NCI-H128 (cell line): ENCODE data around the gene MEN1.

Source experiments
- DNase-seq: peaks from one replicate; lab custom pipeline; 2025; ENCODE audit not compliant: unreplicated experiment; lab: John Stamatoyannopoulos, UW

Gene MEN1

DNA sequence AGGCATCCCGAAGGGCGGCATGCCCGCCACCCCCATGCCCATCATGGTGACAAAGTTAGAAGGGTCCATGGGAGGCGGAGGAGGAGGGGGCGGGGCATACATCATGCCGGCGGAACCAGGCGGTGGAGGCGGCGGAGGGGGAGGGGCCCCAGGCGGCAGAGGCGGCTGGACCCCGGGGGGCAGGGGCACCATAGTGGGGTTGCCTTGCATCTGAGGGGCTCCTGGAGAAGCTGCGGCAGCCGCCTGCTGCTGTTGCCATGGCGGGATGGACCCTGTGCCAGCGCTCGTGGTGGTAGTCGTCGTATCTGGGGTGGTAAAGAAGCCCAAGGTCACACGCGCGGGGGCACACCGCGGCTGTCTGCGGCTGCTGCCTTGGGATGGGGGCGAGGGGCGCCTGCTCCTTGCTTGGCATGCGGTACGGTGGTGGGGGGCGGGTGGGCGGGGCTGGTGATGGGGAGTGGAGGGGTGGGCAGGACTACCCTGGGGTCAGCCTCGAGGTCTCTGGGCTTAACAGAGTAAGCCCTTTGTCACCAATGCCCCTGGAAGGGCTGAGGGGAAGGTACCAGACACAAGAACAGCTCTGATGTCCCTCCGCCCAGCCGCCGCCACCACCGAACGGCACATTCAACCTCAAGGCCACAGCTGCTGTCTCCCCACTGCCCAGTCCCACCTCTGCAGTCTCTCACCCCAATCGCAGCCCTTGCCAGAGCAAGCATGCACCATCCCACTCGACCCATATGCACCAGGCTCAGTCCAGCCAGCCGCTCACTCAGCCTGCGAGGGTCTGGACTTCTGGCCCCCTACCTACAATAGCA, 44.3 kb downstream of the MEN1 start:
- no peak for DNase-seq

DNA sequence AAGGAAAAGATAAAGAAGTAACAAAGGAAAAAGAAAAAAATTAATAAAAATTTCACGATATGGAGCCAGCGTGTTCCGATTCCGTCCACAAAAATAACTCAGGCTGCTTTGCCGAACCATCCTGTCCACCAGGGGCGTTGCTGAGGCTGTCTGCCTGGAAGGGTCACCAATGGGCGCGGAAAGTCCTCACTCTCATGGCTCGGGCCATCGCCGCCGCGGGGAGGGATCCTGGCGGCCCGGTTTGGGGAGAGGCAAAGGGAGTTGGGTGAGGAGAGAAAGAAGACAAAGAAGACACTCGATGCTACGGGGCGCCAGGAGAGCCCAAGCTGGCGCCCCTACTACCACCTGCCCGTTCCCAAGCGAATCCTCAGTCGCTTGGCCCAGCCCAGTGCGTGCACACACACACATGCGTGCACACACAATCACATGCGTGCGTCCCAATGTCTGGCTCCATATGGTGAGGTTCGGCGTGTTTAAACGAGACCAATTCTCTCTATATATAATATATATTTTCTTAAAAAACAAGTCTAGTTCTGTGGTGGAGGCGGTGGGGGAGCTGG, 45.0 kb downstream of the MEN1 start:
- DNase-seq: no peak

- no peak for DNase-seq
Measured at GRCh38 chr11:64764753-64765152, 45.6 kb downstream of the MEN1 start.

- no peak for DNase-seq
Measured at GRCh38 chr11:64764040-64764611, 46.2 kb downstream of the MEN1 start.

- DNase-seq: no peak
Measured at GRCh38 chr11:64763526-64764039, 46.8 kb downstream of the MEN1 start.

DNA sequence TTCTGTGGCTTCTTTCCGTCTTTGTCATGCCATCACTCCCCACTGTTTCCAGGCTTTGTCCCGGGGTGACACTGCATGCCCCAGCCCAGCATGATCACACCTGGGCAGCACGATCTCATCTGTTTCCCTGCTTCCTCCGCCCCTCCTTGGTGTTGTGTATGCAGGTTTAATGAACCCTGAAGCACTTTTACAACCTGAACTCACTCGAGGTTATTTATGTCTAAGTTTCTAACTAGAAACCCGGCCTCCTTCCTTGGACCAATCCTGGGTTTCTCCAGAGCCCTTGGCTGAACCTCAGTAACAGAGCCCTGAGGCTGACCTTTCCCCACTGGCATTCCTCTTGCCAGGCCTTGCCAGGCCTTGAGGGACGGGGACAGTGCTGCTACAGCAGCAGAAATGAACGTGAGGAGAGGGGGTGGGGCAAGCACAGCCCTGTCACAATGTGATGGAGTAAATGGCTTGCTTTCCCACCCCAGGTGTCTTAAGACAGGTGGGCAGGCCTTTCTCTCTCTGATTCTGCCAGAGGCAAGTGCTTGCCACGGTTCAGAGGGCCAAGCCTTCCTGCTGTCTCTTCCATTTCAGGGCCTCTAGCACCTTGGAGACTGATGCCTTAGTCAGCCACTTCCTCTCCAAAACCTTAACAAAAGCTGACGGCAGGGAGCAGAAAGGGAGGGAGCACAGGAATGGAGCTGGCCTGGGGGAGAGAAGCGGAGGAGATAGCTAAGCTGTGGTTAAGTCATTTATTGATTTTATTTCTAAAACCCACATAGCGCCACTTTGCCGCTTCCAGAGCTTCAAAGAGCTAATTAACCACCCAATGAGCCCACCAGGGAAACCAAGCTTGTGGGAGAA, 47.5 kb downstream of the MEN1 start:
- DNase-seq: no peak

DNA sequence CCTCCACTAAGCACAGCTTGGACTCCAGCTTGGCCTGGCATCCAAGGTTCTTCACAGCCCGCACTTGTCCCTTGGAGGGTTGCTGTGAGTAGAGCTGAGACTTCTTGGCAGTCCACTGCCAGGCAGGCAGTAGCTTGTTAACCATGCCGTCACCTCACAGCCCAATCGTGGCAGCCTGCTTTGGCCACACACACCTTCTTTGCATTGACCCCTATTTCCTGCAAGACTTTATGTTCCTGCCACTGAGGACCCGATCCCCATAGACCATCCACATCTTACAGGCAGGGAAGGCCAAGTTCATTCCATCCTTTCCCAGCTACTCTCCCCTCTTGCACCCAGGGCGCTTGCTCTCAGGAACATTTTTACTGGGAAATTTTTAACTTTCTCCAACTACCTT, 48.1 kb downstream of the MEN1 start:
- DNase-seq: no peak

DNA sequence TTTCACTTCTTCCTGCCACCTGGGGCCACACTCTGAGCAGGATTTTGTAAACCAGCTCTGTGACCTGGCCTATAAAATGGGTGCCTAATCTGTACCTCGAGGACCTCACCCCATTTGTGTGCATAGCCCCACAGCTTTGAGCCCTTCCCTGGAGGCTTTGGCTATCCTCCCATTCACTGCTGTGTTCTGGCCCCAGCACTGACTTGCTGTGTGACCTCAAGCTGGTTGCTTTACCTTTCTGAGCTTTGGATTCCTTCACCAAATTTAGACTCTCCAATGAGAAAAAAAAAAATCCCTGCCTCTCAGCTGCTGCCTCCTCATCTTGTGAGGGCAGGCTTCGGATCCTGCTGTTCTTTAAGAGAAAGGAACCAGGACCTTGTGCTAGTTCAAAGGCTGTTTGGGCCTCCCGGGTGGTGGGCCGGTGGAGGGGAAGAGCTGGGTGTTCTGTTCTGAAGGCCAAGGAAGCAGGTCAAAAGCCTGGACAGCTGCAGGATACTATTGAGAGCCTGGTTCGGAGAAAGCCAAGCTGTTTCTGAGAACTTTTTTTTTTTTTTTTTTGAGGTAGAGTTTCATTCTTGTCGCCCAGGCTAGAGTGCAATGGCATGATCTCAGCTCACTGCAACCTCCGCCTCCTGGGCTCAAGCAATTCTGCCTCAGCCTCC, 49.5 kb downstream of the MEN1 start:
- DNase-seq: no peak

- no peak for DNase-seq
Measured at GRCh38 chr11:64759722-64760719, 50.3 kb downstream of the MEN1 start, which contains the start of gene PYGM. TSS of gene PYGM (minus strand) at chr11:64759974. CDS start at chr11:64759898, 76 bp downstream.

- no peak for DNase-seq
Measured at GRCh38 chr11:64759131-64759721, 51.1 kb downstream of the MEN1 start.

GRCh38 chr11:64758330-64759079, 51.8 kb downstream of the MEN1 start:
- DNase-seq: no peak

DNA sequence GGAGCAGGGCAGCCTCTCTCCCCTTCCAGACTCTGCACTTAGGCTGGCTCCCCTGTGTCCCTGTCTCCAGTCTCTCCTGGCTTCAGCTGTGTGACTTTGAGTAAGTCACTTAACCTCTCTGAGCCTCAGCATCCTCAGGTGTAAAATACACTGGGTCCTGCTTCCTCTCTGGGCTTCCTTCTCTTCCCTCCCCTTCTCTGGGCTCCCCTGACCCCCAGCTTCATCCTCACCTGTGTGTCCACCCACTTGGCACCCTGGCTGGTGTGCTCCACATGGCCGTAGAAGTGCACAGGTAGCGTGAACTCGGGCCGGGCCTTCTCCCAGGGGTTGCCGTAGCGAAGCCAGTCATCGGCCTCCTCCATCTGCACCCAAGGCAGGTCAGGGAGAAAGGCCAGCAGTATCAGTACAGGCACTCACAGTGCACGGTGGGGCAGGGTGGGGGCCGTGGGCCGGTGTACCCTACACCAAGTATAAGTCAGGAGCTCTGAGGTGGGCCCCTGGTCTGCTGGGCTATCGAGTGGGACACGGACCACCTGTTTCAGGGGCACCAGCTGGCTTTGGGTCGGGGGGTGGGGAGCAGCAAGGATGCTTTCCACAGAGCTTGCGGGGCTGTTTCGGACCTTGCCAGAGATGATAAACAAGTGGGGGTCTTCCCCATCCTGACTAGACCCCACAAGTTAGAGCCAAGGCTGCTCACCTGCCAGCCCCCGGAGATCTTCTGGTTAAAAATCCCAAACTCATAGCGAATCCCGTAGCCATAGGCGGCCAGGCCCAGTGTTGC, 52.6 kb downstream of the MEN1 start:
- no peak for DNase-seq

DNA sequence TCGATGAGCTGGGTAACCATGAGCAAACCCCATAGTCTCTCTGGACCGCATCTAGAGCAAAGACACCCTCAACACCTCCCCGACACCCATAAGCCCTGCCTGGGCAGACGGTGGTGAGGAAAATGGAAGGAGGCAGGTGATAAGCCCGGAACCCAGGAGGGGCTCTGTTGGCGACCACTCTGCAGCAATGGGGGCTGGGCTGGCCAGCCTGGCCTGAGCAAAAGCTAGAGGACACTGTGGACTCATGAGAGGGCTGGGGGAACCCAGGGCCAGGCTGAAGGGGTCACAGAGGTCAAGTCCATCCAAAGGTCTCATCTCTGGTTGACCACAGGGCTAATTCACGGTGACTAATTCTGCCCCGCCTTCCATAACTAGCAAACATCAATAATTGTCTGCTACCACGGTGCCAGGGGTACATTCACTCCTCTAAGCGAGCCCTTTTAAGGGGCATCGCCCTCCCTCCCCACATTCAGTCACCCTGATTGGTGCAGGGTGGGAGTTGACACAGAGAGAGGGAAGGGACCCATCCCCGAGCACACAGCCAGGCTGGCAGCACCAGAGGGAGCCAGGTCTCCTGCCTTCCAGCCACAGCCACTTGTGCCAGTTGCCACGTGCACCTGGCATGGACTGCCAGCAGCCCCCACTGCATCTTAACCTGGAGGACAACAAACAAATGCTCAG, 54.5 kb downstream of the MEN1 start:
- DNase-seq: no peak

DNA sequence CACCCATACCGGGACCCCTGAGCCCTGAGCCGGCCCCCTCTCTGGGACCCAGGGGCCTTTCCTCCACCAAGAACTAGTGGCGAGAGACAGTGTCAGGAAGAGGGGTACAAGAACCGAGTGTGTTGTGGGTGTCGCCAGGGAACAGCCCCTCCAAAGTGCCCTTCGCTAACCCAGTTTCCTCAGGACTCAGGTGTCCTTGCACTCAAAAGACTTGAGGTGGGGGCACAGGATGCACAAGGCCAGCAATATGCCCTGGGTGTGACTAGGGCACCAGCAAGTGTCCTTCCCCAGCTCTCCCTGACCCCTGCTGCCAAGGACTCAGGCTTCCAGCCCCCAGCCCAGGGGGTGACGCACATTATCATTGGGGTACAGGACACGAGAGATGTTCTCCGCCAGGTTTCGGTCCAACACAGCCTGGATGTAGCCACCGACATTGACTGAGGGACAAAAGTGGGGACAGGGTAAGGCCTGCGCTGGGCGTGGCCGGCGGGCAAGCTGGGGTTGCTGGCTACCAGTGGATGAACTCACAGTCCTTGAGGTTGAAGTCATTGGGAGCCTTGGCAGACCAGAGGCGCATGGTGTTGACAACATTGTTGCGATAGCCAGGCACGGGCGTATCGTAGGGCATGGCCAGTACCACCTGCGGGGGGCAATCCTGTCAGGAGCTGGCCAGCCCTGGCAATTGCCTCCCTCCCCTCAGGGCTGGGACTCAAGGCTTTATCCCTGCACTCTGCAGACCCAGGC, 55.3 kb downstream of the MEN1 start:
- DNase-seq: no peak

DNA sequence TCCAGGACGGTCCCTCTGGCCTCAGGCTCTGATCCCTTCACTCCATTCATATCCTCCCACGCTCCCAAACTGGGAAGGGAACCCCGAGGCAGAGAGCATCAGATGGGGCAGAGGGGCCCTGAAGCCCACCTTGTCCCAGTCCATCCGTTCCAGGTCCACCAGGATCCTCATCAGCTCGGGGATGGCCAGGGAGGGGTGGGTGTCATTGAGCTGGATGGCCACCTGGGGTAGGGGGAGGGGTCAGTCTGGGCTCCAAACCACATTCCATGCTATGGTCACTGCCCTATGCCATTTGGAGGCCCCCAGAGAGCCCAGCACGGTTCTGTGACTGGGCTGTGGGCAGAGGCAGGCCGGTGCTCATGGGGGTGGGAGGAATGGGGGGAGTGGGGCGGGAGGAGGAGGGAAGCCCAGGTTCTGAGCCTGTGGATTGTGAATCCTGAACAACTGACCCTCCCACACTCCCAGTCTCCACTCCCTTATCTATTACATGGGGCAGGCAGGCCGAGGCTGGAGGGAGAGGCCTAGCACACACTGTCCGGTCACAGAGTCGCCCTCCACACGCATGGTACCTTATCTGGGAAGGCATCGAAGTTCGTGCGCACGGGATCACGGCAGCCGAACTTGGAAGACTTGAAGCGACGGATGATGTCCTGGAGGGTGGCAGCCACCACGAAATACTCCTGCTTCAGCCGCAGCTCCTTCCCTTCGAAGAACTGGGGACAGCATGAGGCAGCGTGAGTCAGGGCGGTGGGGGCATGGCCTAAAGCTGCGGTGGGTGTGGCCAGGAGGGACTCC, 56.0 kb downstream of the MEN1 start:
- no peak for DNase-seq
